GM21367 (cell line): ENCODE results near the gene ANKHD1.
"Not testable (repeated sequence)": the region's sequence is repeated elsewhere in the genome, so short reads cannot be mapped to it uniquely, and the experiment has no call there.

Experiments
- ATAC-seq: cut with Tn5 transposase; IDR thresholded peaks from one replicate; pipeline ENCODE4 v1.9.1; 2021; ENCODE audit not compliant: unreplicated experiment

Gene ANKHD1

DNA sequence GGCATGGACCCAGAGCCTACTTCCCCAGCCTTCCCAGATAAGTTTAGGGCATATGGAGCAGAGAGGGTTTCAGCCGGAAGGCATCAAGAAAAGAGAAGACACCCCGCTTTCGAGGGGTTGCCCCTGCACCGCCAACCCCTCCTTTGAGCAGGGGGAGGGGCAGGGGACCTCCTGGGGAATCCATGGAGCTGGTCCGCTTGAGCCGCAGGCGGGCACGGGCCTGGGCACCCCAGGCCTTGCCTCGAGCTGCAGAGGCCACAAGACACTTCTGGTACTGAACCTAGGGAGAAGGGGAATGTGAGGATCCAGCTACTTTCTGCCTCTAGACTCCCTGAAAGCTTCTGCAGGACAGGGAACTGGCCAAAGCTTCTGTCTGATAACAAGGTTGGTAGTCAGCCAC lies 156.9 kb downstream of the ANKHD1 start:
- no peak for ATAC-seq

GRCh38 chr5:140560227-140560626 lies 158.6 kb downstream of the ANKHD1 start:
- no peak for ATAC-seq

DNA sequence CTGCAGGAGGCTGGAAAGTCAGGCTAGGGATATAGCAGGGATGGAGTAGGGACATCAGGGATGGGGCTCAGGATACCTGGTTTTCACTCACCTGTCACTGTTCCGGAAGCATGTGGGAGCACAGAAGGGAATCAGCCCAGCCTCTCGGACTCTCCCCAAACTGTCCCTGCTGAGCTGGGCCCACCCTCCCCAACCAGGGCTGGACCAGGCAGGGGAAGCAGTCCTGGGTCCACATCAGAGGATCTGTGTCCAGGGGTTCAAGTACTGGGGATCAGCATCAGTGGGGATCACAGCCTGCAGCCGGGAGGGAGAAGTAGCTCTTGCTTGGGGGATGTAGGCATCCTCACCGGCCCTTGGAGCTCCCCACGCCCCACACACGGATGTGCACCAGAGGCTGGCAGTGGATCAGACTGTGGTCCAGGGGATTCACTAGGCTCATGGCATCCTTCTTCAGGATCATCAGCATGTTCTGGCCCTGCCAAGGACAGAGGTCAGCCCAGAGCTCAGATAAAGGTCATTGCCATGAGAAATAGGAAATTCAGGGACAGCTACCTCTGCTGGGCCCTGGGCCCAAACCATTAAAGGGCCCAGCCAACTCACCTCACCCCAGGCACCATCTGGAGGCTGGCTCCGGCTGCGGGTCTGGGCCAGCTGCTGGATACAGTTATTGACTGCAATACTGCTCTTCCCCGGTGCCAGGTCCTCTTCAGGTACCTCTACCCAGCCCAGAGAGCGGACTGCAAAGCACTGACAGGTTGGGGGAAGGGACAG lies 160.3 kb downstream of the ANKHD1 start:
- no peak for ATAC-seq

DNA sequence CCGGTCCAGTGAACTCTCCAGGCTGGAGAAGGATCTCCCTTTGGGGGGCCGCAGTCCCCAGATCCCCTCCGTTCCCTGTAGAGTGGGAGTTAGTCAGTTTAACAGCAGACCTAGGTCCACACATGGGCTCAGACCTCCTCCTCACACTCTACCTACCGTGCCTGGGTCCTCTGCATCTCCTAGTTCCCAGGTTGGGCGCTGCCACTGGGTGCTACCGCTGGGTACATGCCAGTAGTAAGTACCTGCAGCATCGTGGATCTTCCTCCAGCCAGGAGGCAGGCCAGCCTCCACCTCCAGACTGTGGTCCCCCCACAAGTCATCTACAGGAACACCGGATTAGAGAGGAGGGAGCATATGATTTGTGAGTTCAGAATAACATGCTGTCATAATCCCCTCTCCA lies 162.0 kb downstream of the ANKHD1 start:
- ATAC-seq: no peak

- peak; percentile 78 for ATAC-seq
These were observed 162.8 kb downstream of the ANKHD1 start, which contains the start of the genes APBB3 and SLC35A4 for GRCh38 chr5:140564196-140565023. TSS of gene APBB3 (minus strand) at chr5:140564598. CDS start at chr5:140564245, 353 bp downstream. TSS of gene SLC35A4 (plus strand) at chr5:140564828. CDS start at chr5:140567170, 2,342 bp downstream.

GRCh38 chr5:140565024-140565779 lies 163.6 kb downstream of the ANKHD1 start:
- no peak for ATAC-seq

GRCh38 chr5:140565780-140566095 lies 164.1 kb downstream of the ANKHD1 start:
- no peak for ATAC-seq

DNA sequence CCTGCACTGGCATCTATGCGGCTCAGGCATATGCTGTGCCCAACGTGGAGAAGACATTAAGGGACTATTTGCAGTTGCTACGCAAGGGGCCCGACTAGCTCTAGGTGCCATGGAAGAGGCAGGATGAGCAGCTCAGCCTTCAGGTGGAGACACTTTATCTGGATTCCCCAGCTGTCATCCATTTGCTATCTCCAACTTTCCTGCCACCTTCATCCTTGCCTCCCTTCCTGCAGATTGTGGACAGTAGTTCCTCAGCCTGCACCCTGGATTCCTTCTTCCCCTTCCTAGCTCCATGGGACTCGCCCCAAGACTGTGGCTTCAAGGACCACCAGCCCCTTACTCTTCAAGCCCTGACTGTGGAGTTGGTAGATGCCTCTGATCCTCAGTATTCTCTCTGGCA lies 165.0 kb downstream of the ANKHD1 start:
- no peak for ATAC-seq

DNA sequence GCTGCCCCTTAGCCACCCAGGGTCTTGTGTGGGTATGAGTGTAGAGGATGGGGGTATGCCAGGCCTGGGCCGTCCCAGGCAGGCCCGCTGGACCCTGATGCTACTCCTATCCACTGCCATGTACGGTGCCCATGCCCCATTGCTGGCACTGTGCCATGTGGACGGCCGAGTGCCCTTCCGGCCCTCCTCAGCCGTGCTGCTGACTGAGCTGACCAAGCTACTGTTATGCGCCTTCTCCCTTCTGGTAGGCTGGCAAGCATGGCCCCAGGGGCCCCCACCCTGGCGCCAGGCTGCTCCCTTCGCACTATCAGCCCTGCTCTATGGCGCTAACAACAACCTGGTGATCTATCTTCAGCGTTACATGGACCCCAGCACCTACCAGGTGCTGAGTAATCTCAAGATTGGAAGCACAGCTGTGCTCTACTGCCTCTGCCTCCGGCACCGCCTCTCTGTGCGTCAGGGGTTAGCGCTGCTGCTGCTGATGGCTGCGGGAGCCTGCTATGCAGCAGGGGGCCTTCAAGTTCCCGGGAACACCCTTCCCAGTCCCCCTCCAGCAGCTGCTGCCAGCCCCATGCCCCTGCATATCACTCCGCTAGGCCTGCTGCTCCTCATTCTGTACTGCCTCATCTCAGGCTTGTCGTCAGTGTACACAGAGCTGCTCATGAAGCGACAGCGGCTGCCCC lies 165.6 kb downstream of the ANKHD1 start:
- no peak for ATAC-seq

DNA sequence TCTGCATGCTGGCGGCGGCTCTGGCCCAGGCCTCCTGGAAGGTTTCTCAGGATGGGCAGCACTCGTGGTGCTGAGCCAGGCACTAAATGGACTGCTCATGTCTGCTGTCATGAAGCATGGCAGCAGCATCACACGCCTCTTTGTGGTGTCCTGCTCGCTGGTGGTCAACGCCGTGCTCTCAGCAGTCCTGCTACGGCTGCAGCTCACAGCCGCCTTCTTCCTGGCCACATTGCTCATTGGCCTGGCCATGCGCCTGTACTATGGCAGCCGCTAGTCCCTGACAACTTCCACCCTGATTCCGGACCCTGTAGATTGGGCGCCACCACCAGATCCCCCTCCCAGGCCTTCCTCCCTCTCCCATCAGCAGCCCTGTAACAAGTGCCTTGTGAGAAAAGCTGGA lies 166.2 kb downstream of the ANKHD1 start:
- no peak for ATAC-seq

GRCh38 chr5:140568443-140569063 lies 166.9 kb downstream of the ANKHD1 start:
- no peak for ATAC-seq

DNA sequence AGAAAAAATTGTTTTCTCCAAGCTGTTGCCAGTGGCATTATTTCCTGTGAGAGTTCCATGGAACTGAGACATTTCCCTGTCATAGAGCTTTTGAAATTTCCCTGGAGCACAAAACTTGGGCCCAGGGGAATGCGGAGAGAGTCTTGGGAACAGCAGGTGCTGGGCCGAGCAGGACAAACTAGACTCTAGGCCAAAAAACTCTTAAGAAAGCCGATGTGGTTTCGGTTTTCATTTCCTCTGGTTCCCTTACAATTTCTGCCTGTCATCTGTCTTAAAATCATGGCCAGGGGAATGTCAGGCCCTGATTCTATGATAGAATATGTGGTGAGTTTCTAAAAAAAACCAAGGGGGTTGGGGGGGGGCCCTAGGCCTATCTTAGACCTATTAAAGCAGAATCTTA lies 167.6 kb downstream of the ANKHD1 start:
- ATAC-seq: peak; percentile 20

DNA sequence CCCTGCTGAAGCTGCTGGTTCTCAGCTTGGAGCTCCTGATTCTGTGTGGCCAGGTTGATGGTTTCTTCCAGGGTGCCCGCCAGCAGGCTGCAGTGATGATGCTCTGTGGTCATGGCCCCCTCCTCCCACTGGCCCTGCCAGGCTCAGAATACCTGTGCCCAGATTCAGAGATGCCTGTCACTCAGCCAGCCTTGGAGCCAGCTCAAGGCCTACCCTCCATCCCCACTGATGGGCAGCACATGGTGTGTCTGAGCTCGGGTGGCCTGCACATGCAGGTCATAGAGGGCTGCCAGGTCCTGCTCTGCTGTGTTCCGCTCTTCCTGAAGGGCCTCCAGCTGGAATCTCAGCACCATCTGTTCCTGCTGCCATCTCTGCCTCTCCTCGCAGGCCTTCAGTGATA lies 168.4 kb downstream of the ANKHD1 start:
- no peak for ATAC-seq

GRCh38 chr5:140570488-140570887 lies 168.9 kb downstream of the ANKHD1 start:
- ATAC-seq: no peak

DNA sequence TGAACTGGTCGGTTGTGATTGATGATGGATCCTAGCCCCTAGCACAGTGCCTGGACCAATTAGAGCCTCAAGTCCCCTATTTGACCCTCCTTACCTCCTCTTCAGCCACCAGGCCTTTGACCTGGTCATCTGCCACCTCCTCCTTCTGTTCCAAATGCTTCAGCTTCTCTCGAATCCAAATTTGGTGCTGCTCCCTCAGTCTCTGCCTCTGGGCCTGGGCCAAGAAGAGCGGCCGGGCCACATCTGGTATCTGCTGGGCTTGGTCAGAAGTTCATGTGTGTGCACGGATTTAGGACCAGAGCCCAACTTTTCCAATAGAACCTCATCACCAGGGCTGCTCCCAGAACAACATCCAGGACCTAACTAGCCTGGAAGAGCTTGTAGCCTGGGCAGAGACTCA lies 169.5 kb downstream of the ANKHD1 start:
- no peak for ATAC-seq

DNA sequence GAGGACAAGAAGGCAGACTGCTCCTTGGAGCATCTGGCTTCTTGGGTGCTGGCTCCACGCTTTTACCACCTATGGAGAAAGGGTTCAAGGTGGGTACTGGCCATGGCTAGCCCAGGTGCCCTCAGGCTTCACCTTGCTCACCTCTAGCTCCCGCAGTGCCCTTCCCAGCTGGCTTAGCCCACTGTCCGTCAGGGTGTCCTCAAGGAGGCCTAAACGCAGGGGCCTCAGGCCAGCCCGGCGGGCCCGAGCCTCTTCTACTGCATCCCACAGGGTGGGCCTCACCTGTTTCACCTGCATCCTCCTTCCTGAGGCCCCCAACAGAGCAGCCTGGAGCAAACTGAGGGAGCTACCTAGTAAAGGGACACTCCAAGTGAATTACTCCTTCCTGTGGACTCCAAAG lies 172.1 kb downstream of the ANKHD1 start:
- ATAC-seq: no peak

GRCh38 chr5:140574165-140574564 lies 172.5 kb downstream of the ANKHD1 start:
- ATAC-seq: no peak

GRCh38 chr5:140575309-140575708 lies 173.7 kb downstream of the ANKHD1 start:
- ATAC-seq: no peak

DNA sequence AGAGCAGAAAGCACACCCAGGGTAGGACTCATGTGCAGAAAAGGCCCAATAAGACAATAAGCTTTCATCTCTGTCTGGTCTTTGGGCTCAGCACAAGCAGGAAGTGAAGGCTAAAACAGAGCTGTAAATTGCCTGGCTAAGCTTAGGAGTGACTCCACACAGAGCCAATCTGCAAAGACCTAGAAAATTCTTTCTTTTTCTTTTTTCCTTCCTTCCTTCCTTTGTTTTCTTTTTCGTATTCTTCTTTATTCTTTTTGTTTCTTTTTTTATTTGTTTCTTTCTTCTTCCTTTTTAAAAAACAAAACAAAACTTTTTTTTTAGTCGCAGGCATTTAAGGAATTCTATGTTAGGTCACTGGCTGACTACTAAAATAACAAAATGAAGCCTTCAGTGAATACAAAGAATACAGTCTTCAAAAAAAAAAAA lies 175.2 kb downstream of the ANKHD1 start:
- no peak for ATAC-seq

DNA sequence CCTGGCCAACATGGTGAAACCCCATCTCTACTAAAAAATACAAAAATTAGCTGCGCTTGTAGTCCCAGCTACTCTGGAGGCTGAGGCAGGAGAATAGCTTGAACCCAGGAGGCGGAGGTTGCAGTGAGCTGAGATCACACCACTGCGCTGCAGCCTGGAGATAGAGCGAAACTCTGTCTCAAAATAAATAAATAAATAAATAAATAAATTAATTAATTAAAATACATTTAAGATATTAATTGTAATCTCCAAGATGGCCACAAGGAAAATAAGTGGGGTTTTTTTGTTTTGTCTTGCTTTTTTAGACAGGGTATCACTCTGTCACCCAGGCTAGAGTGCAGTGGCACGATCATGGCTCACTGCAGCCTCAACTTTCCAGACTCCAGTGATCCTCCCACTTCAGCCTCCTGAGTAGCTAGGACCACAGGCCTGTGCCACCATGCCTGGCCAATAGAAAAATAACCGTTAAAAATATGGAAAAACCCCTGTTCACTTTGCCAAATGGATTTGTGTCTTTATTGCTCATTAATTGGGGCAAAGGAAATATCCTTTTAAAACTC lies 177.6 kb downstream of the ANKHD1 start:
- not testable (repeated sequence) for ATAC-seq
